ENCODE results near the gene SSNA1.

DNA sequence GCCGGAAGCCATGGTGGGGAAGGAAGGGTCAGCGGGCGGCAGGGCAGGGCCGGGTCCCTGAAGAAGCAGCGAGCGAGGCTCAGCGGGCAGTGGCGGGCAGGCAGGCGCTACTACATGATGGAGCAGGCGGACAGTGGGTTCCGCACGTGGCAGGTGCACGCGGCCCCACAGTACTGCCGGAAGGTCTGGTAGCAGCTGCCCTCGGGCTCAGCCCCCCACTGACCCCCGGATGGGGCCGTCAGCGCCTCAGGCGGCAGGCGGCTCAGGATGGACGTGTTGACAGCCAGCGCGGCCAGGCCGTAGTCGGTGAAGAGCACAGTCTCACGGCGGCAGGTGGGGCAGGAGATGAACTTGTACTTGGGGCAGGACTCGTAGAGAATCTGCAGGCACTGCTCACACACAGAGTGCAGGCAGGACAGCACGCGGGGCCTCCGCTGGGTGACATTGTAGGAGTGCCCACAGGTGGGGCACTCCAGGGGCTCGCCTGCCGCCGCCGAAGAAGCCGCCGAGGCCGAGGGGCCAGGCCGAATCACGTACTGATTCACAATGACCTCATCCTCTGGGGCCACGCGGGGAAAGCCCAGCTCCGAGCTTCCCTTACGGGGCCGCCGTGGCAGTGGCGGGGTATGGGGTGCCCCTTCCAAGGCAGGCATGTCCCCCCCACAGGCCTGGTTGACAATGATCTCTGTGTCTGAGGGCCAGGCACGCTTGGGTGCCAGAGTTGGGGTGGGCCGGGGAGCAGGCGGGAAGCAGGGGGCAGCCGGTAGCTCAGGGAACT, 32.0 kb downstream of the SSNA1 start:
- no peak for TF ChIP-seq YY1 (IDR thresholded peaks at IDR 0.05; ENCODE audit: insufficient read depth, insufficient read length)
- TF ChIP-seq ZNF274 (IDR thresholded peaks at IDR 0.05; ENCODE audit: low read depth, low read length) = no peak
